HG03139 (cell line): Measurements from ENCODE around the gene ZSCAN18.

Source experiments
- ATAC-seq: cut with Tn5 transposase; IDR thresholded peaks from one replicate; pipeline ENCODE4 v1.9.1; 2021; ENCODE audit not compliant: unreplicated experiment

ZSCAN18 gene

GRCh38 chr19:58045411-58046050 lies 52.5 kb downstream of the ZSCAN18 start:
- no peak for ATAC-seq

GRCh38 chr19:58044886-58045285 lies 53.1 kb downstream of the ZSCAN18 start:
- no peak for ATAC-seq

GRCh38 chr19:58044391-58044790 lies 53.6 kb downstream of the ZSCAN18 start:
- no peak for ATAC-seq

- ATAC-seq, result no peak
Observed at GRCh38 chr19:58042495-58043340, 55.3 kb downstream of the ZSCAN18 start.

- ATAC-seq, result no peak
Observed at GRCh38 chr19:58040751-58041525, 57.1 kb downstream of the ZSCAN18 start.

- no peak for ATAC-seq
Observed at GRCh38 chr19:58038688-58039204, 59.3 kb downstream of the ZSCAN18 start.

- no peak for ATAC-seq
Observed at GRCh38 chr19:58037927-58038687, 59.9 kb downstream of the ZSCAN18 start.

- ATAC-seq, result no peak
Observed at GRCh38 chr19:58035863-58036262, 62.2 kb downstream of the ZSCAN18 start.

- no peak for ATAC-seq
Observed at GRCh38 chr19:58034477-58034793, 63.6 kb downstream of the ZSCAN18 start.
